CD4-positive, alpha-beta T cell (primary cell): ENCODE results near the gene PSMB10. TPM values are rescaled to one million over a fixed set of nuclear protein-coding genes. Genes with fewer than 3 reads are reported as not detected.
A peak's percentile ranks its signal among the peaks of the same experiment; 100 is the strongest.

Source experiments
- ATAC-seq: fragments of 200-7000 bp; cut with Tn5 transposase; one replicate; pipeline ENCODE4 v1.10.0; 2022; ENCODE audit warnings: mild to moderate bottlenecking; ENCODE audit not compliant: poor library complexity
- CTCF ChIA-PET: fragments of 350-600 bp; sonication (Branson Sonifier 250); formaldehyde crosslinking; loops from one replicate; lab custom pipeline; 2021; ENCODE audit warnings: antibody characterized with exemption, inconsistent platforms; lab: Charles Lee
- POLR2A ChIA-PET: fragments of 350-600 bp; sonication (Branson Sonifier 250); formaldehyde crosslinking; loops from one replicate; lab custom pipeline; 2021; ENCODE audit warnings: antibody characterized with exemption, inconsistent platforms; lab: Charles Lee
- DNase-seq, 14 experiments: peaks; one replicate each; pipeline ENCODE4 v3.0.0-alpha.2; 2013 to 2020; ENCODE audit warnings: mixed read lengths in 2 of 14
- H3K27ac ChIP-seq, 2 donors: one replicate each; pipeline versions ENCODE4 v1.5.1 to v1.7.0; 2013; ENCODE audit warnings: low read length in 2 of 2, low read depth in 1 of 2, mild to moderate bottlenecking in 1 of 2
- H3K27me3 ChIP-seq, 2 experiments: 1 replicate in 1 of 2; 2 replicates in 1 of 2; pipeline versions ENCODE4 v1.6.1 to v1.7.0; 2013; ENCODE audit warnings: low read length in 2 of 2, control low read depth in 1 of 2, mild to moderate bottlenecking in 1 of 2, moderate library complexity in 1 of 2; ENCODE audit not compliant: insufficient read depth in 2 of 2, control insufficient read depth in 1 of 2
- H3K36me3 ChIP-seq: one replicate; pipeline ENCODE4 v1.6.1; 2013; ENCODE audit warnings: low read length, control low read depth; ENCODE audit not compliant: insufficient read depth
- H3K4me1 ChIP-seq: one replicate; pipeline ENCODE4 v1.6.1; 2013; ENCODE audit warnings: low read length, control low read depth; ENCODE audit not compliant: insufficient read depth
- H3K4me3 ChIP-seq: one replicate; pipeline ENCODE4 v1.5.1; 2013; ENCODE audit warnings: mild to moderate bottlenecking, low read length, moderate library complexity
- H3K9me3 ChIP-seq, 2 experiments: 1 replicate in 1 of 2; 2 replicates in 1 of 2; pipeline versions ENCODE4 v1.6.1 to v1.7.0; 2013; ENCODE audit warnings: low read length in 2 of 2, mild to moderate bottlenecking in 2 of 2, control low read depth in 1 of 2, moderate library complexity in 1 of 2; ENCODE audit not compliant: control insufficient read depth in 1 of 2, insufficient read depth in 1 of 2
- H3K27ac Mint-ChIP-seq: one replicate; pipeline ENCODE4 v1.8.0; 2020; ENCODE audit warnings: mixed read lengths
- H3K27me3 Mint-ChIP-seq: one replicate; pipeline ENCODE4 v1.8.0; 2021; ENCODE audit warnings: mixed read lengths
- H3K36me3 Mint-ChIP-seq: one replicate; pipeline ENCODE4 v1.8.0; 2021; ENCODE audit warnings: low read depth, mixed read lengths
- H3K4me1 Mint-ChIP-seq: one replicate; pipeline ENCODE4 v1.8.0; 2021; ENCODE audit warnings: low read depth, mixed read lengths
- H3K4me3 Mint-ChIP-seq: one replicate; pipeline ENCODE4 v1.8.0; 2020; ENCODE audit warnings: mild to moderate bottlenecking, mixed read lengths
- H3K9me3 Mint-ChIP-seq: one replicate; pipeline ENCODE4 v1.8.0; 2020; ENCODE audit warnings: mixed read lengths
- CTCF ChIP-seq: fragments of 200-600 bp; IDR thresholded peaks from one replicate; pipeline ENCODE4 v1.8.0; 2022; ENCODE audit warnings: antibody characterized with exemption, mild to moderate bottlenecking
- intact Hi-C, 2 experiments: fragments of 100-400 bp; cut with DNase I in 1 of 2; cut with micrococcal nuclease in 1 of 2; formaldehyde crosslinking; loops; one replicate each; pipeline versions ENCODE4 v1.15.1 to v1.9.0; 2023 to 2025; cut with DNase I, micrococcal nuclease
- total RNA-seq, 174 experiments: library from RNA in 2 of 174; stranded (reverse) in 2 of 174; gene quantifications; one replicate each; pipeline ENCODE4 v1.2.3 and lab custom pipeline; 2021 to 2026

The PSMB10 gene
- total RNA-seq, 2 experiments from 2014 or later: 68.7 to 71.6 TPM

DNA sequence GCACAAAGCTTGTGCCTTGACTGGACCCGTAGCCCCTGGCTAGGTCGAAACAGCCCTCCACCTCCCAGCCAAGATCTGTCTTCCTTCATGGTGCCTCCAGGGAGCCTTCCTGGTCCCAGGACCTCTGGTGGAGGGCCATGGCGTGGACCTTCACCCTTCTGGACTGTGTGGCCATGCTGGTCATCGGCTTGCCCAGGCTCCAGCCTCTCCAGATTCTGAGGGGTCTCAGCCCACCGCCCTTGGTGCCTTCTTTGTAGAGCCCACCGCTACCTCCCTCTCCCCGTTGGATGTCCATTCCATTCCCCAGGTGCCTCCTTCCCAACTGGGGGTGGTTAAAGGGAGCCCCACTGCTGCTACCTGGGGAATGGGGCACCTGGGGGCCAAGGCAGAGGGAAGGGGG lies 8.5 kb downstream of the PSMB10 start:
- peaks cover 62% of the 10 kb centered on the region for H3K36me3 ChIP-seq
- no peaks in the 10 kb centered on the region for H3K27me3 Mint-ChIP-seq
- CTCF ChIA-PET: interaction anchor here (0.6 to 2.3 kb wide), 10 partner anchors 14 to 407 kb away, joined by 3 to 13 read pairs (median 6); no protein-coding TSS in a partner anchor

DNA sequence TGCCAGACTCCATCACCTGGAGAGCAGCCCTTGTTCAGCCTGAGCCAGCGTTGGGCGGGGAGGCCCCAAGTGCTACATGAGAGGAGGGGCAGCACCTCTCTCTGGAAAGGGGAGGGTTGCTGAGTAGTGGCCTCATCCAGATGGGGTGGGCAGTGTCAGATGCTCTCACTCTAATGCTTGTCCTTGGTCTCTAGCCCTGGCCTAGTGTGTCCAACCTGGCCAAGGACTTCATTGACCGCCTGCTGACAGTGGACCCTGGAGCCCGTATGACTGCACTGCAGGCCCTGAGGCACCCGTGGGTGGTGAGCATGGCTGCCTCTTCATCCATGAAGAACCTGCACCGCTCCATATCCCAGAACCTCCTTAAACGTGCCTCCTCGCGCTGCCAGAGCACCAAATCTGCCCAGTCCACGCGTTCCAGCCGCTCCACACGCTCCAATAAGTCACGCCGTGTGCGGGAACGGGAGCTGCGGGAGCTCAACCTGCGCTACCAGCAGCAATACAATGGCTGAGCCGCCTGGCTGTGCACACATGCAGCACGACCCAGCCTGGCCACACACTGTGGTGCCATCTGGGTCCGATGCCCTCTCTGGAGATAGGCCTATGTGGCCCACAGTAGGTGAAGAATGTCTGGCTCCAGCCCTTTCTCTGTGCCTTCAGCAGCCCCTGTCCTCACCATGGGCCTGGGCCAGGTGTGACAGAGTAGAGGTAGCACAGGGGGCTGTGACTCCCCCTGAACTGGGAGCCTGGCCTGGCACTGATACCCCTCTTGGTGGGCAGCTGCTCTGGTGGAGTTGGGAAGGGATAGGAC lies 9.3 kb downstream of the PSMB10 start:
- no peak overlapping the region for H3K27ac ChIP-seq
- Mint-ChIP-seq H3K9me3 (no peaks in the 10 kb centered on the region), H3K4me1 (peaks cover 9% of the 10 kb centered on the region), H3K27ac (peak overlapping the region; percentile 47), H3K4me3 (no peak overlapping the region), H3K36me3 (peaks cover 36% of the 10 kb centered on the region), H3K27me3 (no peaks in the 10 kb centered on the region)
- intact Hi-C loops: no loop called here
- CTCF ChIA-PET: interaction anchor here (1.0 to 2.3 kb wide), 4 partner anchors 44 to 406 kb away, joined by 4 to 13 read pairs (median 8); no protein-coding TSS in a partner anchor
- no peaks in the 10 kb centered on the region for H3K27me3 ChIP-seq
- peaks cover 65% of the 10 kb centered on the region for H3K36me3 ChIP-seq
- DNase-seq (peak in 1 of 14 experiments; percentile 15), ATAC-seq (no peak)
- no peak for TF ChIP-seq CTCF
- no peak overlapping the region for H3K4me3 ChIP-seq
- H3K9me3 ChIP-seq: no peaks in the 10 kb centered on the region
- peaks cover 12% of the 10 kb centered on the region for H3K4me1 ChIP-seq
- POLR2A ChIA-PET: no interaction called here

More for the DNA sequence above, 8.5 kb downstream of the PSMB10 start:
- POLR2A ChIA-PET: interaction anchor here (0.6 kb wide), 2 partner anchors 9 to 107 kb away, joined by 3 to 4 read pairs; partner anchors contain the start of gene PSMB10
- H3K36me3 Mint-ChIP-seq: peaks cover 37% of the 10 kb centered on the region
- no peaks in the 10 kb centered on the region for H3K9me3 Mint-ChIP-seq
- no peak for TF ChIP-seq CTCF
- no peaks in the 10 kb centered on the region for H3K27me3 ChIP-seq
- H3K4me1 Mint-ChIP-seq: peaks cover 9% of the 10 kb centered on the region
- intact Hi-C loops: loop anchor here (1.0 to 2.0 kb wide), 6 partner anchors 45 to 407 kb away; no protein-coding TSS in a partner anchor
- peaks cover 12% of the 10 kb centered on the region for H3K4me1 ChIP-seq
- no peak overlapping the region for H3K4me3 Mint-ChIP-seq
- ATAC-seq (no peak), DNase-seq (no peak)
- no peak overlapping the region for H3K4me3 ChIP-seq
- peak overlapping the region; percentile 47 for H3K27ac Mint-ChIP-seq
- no peak overlapping the region for H3K27ac ChIP-seq
- no peaks in the 10 kb centered on the region for H3K9me3 ChIP-seq

- intact Hi-C loops: no loop called here
Observed at GRCh38 chr16:67926181-67926750, 10.4 kb downstream of the PSMB10 start.

More at GRCh38 chr16:67926181-67926750, 10.4 kb downstream of the PSMB10 start:
- Histone ChIP-seq H3K27me3 (no peaks in the 10 kb centered on the region), H3K36me3 (peaks cover 56% of the 10 kb centered on the region), H3K4me3 (no peak overlapping the region), H3K4me1 (peaks cover 12% of the 10 kb centered on the region), H3K27ac (no peak overlapping the region), H3K9me3 (no peaks in the 10 kb centered on the region)
- peak in 1 of 14 experiments; percentile 6 for DNase-seq
- H3K36me3 Mint-ChIP-seq: peaks cover 31% of the 10 kb centered on the region
- no peaks in the 10 kb centered on the region for H3K27me3 Mint-ChIP-seq
- peaks cover 9% of the 10 kb centered on the region for H3K4me1 Mint-ChIP-seq
- H3K4me3 Mint-ChIP-seq: no peak overlapping the region
- ATAC-seq: no peak
- no peaks in the 10 kb centered on the region for H3K9me3 Mint-ChIP-seq
- TF ChIP-seq CTCF: no peak
- POLR2A ChIA-PET: interaction anchor here (1.3 kb wide), 1 partner anchor 9 kb away, joined by 5 read pairs; no protein-coding TSS in a partner anchor
- CTCF ChIA-PET: interaction anchor here (1.0 to 2.0 kb wide), 2 partner anchors 110 kb away, joined by 4 to 8 read pairs; no protein-coding TSS in a partner anchor
- no peak overlapping the region for H3K27ac Mint-ChIP-seq
